GM12872 (cell line): ENCODE results near the gene SORCS2.

ENCODE experiments used
- TF ChIP-seq, protein P1 (sequence below): IDR thresholded peaks from 3 replicates; pipeline ENCODE4 v1.5.1; 2011; ENCODE audit warnings: low read depth, mild to moderate bottlenecking, low read length, moderate library complexity; ENCODE audit not compliant: insufficient read depth

SORCS2 gene

DNA sequence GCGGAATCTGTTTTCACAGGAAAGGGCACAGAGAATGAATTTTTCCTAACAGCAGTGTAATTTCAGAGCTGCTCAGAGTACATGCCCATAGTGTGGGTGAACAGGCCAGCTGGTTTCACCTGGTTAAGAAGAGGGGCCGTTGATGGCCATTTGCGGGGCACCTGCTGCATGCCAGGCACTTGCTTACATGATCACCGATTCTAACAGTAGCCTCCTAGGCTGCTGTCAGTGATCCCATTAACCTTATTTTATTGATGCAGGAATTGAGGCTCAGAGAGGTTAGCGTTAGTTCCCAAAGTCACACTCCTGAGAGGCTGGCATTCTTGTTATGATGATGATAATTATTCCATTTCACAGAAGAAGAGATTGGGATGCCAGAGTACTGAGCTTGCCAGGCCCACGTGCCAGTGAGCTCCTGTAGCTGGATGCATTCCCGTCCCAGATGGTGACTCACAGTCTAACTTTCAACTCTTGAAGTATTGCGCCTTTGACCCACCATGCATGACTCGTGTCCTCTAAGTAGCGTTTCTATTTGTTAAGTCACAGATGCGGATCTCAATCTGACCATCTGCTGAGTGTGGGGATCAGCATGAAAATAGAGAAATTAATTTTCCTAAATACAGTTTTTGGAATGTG lies 165.9 kb downstream of the SORCS2 start:
- TF ChIP-seq, protein P1, sequence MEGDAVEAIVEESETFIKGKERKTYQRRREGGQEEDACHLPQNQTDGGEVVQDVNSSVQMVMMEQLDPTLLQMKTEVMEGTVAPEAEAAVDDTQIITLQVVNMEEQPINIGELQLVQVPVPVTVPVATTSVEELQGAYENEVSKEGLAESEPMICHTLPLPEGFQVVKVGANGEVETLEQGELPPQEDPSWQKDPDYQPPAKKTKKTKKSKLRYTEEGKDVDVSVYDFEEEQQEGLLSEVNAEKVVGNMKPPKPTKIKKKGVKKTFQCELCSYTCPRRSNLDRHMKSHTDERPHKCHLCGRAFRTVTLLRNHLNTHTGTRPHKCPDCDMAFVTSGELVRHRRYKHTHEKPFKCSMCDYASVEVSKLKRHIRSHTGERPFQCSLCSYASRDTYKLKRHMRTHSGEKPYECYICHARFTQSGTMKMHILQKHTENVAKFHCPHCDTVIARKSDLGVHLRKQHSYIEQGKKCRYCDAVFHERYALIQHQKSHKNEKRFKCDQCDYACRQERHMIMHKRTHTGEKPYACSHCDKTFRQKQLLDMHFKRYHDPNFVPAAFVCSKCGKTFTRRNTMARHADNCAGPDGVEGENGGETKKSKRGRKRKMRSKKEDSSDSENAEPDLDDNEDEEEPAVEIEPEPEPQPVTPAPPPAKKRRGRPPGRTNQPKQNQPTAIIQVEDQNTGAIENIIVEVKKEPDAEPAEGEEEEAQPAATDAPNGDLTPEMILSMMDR, result no peak

DNA sequence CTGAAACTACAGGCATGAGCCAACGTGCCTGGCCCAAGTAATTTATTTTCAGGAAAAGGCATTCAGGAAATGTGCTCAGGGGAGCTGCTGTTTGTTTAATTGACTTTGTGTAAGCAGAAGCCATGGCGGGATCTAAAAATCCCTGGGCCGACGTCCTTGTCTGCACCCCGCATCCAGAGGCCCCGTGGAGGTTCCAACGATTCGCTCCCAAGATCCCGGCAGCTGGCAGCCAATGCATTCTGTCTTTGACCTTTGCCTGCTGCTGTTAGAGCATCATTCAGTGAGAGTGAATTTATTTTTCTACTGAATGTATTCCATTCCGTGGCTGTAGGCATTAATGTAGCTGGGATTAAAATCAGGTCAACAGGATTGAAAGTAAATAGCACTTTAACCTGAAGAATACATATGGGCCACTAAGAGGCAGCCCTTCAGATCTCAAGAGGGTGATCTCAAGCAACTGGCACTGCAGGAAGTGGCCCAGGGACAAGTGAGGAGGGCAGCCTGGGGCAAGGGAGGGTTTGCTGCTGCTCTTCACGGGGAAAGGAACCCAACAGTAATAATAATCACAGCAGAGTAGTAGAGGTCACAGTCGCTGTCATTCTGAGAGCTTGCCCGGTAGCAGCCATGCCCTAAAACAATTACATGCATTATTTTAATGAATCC lies 167.2 kb downstream of the SORCS2 start:
- TF ChIP-seq, protein P1, result no peak

DNA sequence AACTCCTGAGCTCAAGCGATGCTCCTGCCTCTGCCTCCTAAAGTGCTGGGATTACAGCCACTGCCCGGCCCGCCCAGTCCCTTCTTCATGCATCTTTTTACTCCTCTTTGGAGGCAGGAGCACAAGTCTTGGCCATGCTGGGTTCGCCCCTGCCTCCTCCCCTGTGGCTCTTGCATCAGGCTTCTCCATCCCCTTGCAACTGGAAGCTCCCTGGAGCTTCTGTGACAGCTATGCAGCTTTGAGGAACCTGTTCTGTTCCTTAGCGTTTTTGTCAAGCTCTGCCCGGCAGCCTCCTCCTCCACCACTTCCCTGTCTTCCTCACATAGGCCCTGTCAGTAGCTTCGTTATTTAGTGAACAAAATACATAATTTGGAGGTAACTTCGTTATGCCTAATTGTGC lies 168.5 kb downstream of the SORCS2 start:
- TF ChIP-seq, protein P1, result no peak

DNA sequence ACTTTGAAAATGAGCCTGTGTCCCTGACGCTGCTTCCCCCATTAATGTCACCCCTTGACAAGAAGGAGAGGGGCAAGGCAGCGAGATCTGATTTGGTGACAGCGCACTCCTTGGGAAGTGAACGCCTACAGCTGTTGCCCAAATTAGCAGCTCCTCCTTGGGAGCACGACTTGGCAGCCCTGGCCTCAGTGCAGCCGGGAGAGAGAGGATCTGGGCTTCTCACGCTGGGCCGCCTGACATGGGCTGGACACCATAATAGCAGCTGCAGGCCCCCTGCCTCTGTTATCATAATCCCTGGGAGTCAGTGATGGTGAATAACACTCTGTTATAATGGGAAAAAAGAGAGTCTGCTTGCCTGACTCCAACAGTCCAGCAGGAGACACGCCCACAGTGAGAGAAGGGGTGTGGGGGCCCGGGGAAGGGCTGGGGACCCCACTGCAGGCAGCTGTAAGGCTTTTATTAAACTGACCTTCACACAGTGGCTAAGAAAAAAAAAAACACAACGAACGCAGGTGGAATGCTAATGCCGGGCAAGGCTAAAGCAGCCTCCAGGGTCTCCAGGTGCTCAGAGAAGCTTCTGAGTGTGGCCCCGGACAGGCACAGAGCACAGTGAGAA lies 169.1 kb downstream of the SORCS2 start:
- TF ChIP-seq, protein P1, result no peak

DNA sequence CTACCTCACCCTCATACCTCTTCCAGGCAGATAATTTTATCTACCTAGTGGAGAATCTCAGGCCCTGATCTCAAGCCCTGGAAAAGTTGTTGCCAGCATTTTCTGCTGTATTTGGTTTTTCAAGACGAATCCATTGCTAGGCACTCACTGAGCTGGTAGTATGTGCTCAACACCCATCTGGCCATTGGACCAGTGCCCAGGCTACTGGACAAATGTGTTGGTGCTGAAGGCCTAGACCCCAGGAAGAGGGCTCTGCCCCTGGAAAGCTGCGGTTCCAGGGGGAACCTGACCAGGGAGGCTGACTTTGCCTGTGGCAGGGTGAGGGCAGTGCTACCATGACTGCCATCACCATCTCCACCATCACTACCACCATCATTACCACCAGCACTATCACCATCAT lies 170.0 kb downstream of the SORCS2 start:
- TF ChIP-seq, protein P1, result no peak

DNA sequence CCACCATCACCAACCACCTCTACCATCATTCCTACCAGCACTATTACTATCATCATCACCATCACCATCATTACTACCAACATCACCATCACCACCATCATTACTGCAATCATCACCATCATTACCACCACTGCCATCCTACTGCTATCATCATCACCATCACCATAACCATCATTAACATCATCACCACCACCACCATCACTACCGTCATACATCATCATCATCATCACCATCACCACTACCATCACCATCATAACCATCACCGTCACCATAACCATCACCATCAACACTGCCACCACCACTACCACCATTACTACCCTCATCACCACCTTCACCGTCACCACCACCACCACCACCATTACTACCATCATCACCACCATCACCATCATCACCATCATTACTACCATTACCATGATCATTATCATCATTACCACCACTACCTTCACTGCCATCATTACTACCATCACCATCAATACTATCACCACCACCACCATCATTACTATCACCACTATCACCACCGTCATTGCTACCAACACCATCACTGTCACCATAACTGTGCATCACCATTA lies 170.6 kb downstream of the SORCS2 start:
- TF ChIP-seq, protein P1, result no peak

DNA sequence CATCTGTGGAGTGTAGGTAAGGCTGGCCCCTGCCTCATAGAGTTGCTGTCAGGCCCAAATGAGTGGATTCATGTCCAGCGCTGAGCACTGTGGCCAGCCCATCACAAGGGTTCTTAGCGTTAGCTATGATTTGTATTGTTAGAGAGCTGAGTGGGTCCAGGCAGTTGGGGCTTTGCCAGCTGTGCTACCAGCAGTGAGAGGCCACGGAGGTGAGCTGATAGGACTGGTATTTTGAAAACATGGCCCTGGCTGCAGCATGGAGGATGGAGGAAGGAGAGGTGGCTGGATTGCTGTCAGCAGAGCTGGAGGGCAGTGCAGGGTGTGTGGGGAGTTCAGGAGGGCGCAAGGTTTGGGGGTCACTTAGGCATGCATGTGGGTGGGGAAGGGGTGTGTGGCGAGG lies 172.6 kb downstream of the SORCS2 start:
- TF ChIP-seq, protein P1, result no peak
